Effector memory CD4-positive, alpha-beta T cell (primary cell): ENCODE measurements around the gene HSF2BP.

Experiments used
- DNase-seq, 3 donors: peaks; one replicate each; pipeline ENCODE4 v3.0.0-alpha.2; 2020
- H3K27ac ChIP-seq: 2 replicates; pipeline ENCODE4 v1.7.0; 2013; ENCODE audit warnings: mild to moderate bottlenecking, low read length, moderate library complexity; ENCODE audit not compliant: insufficient read depth, poor library complexity, severe bottlenecking
- H3K27me3 ChIP-seq: replicated peaks from 2 replicates; pipeline ENCODE4 v1.7.0; 2013; ENCODE audit warnings: mild to moderate bottlenecking, low read length; ENCODE audit not compliant: insufficient read depth, control insufficient read depth, poor library complexity, severe bottlenecking
- H3K36me3 ChIP-seq: 2 replicates; pipeline ENCODE4 v1.7.0; 2013; ENCODE audit warnings: mild to moderate bottlenecking, low read length, moderate library complexity; ENCODE audit not compliant: control insufficient read depth, insufficient read depth
- H3K4me1 ChIP-seq: 2 replicates; pipeline ENCODE4 v1.7.0; 2013; ENCODE audit warnings: low read length, mild to moderate bottlenecking; ENCODE audit not compliant: control insufficient read depth, insufficient read depth, poor library complexity, severe bottlenecking
- H3K4me3 ChIP-seq: 2 replicates; pipeline ENCODE4 v1.7.0; 2013; ENCODE audit warnings: low read length, low read depth, mild to moderate bottlenecking; ENCODE audit not compliant: insufficient read depth, poor library complexity, severe bottlenecking
- H3K9me3 ChIP-seq: 2 replicates; pipeline ENCODE4 v1.7.0; 2013; ENCODE audit warnings: mild to moderate bottlenecking, low read length, moderate library complexity; ENCODE audit not compliant: control insufficient read depth

HSF2BP gene

GRCh38 chr21:43697758-43698643, 38.7 kb upstream of the HSF2BP start:
- Histone ChIP-seq H3K27ac (no peak overlapping the region), H3K27me3 (no peaks in the 10 kb centered on the region), H3K4me1 (no peaks in the 10 kb centered on the region), H3K9me3 (no peaks in the 10 kb centered on the region), H3K36me3 (peaks cover 29% of the 10 kb centered on the region), H3K4me3 (no peak overlapping the region)
- no peak for DNase-seq

- H3K27me3 ChIP-seq: no peaks in the 10 kb centered on the region
- no peak for DNase-seq
- no peaks in the 10 kb centered on the region for H3K9me3 ChIP-seq
- H3K36me3 ChIP-seq: peaks cover 44% of the 10 kb centered on the region
- H3K27ac ChIP-seq: no peak overlapping the region
- H3K4me3 ChIP-seq: no peak overlapping the region
- no peaks in the 10 kb centered on the region for H3K4me1 ChIP-seq
Observed at GRCh38 chr21:43696214-43696613, 36.9 kb upstream of the HSF2BP start.

- H3K27ac ChIP-seq: no peak overlapping the region
- H3K4me1 ChIP-seq: no peaks in the 10 kb centered on the region
- DNase-seq: no peak
- H3K27me3 ChIP-seq: no peaks in the 10 kb centered on the region
- H3K9me3 ChIP-seq: no peaks in the 10 kb centered on the region
- no peak overlapping the region for H3K4me3 ChIP-seq
- H3K36me3 ChIP-seq: peaks cover 60% of the 10 kb centered on the region
Observed at GRCh38 chr21:43694437-43695079, 35.3 kb upstream of the HSF2BP start.

- DNase-seq: no peak
- Histone ChIP-seq H3K4me1 (no peaks in the 10 kb centered on the region), H3K4me3 (no peak overlapping the region), H3K27me3 (no peaks in the 10 kb centered on the region), H3K27ac (no peak overlapping the region), H3K36me3 (peaks cover 66% of the 10 kb centered on the region), H3K9me3 (no peaks in the 10 kb centered on the region)
Observed at GRCh38 chr21:43693981-43694380, 34.7 kb upstream of the HSF2BP start.

- H3K9me3 ChIP-seq: no peaks in the 10 kb centered on the region
Observed at GRCh38 chr21:43692949-43693348, 33.7 kb upstream of the HSF2BP start.

GRCh38 chr21:43691801-43692200, 32.5 kb upstream of the HSF2BP start:
- Histone ChIP-seq H3K4me1 (no peaks in the 10 kb centered on the region), H3K27ac (no peak overlapping the region), H3K27me3 (no peaks in the 10 kb centered on the region), H3K9me3 (no peaks in the 10 kb centered on the region), H3K36me3 (peaks cover 88% of the 10 kb centered on the region), H3K4me3 (no peak overlapping the region)
- no peak for DNase-seq

More at GRCh38 chr21:43692949-43693348, 33.7 kb upstream of the HSF2BP start:
- Histone ChIP-seq H3K4me3 (no peak overlapping the region), H3K36me3 (peaks cover 76% of the 10 kb centered on the region), H3K4me1 (no peaks in the 10 kb centered on the region), H3K27me3 (no peaks in the 10 kb centered on the region), H3K27ac (no peak overlapping the region)
- no peak for DNase-seq

- no peak for DNase-seq
- Histone ChIP-seq H3K4me3 (no peak overlapping the region), H3K4me1 (no peaks in the 10 kb centered on the region), H3K27me3 (no peaks in the 10 kb centered on the region), H3K36me3 (peaks cover 90% of the 10 kb centered on the region), H3K27ac (no peak overlapping the region), H3K9me3 (no peaks in the 10 kb centered on the region)
Observed at GRCh38 chr21:43691086-43691795, 32.0 kb upstream of the HSF2BP start.

- Histone ChIP-seq H3K4me1 (no peaks in the 10 kb centered on the region), H3K27me3 (no peaks in the 10 kb centered on the region), H3K27ac (no peak overlapping the region), H3K9me3 (no peaks in the 10 kb centered on the region), H3K4me3 (no peak overlapping the region), H3K36me3 (peaks cover 92% of the 10 kb centered on the region)
- DNase-seq: no peak
Observed at GRCh38 chr21:43690346-43690745, 31.1 kb upstream of the HSF2BP start.

GRCh38 chr21:43689556-43690337, 30.5 kb upstream of the HSF2BP start:
- no peak for DNase-seq
- no peaks in the 10 kb centered on the region for H3K4me1 ChIP-seq
- peaks cover 96% of the 10 kb centered on the region for H3K36me3 ChIP-seq
- H3K4me3 ChIP-seq: no peak overlapping the region
- no peaks in the 10 kb centered on the region for H3K9me3 ChIP-seq
- H3K27ac ChIP-seq: no peak overlapping the region
- no peaks in the 10 kb centered on the region for H3K27me3 ChIP-seq
